Spleen (tissue), 11 donors: ENCODE results near the gene TSNAXIP1. TPM values are rescaled to one million over a fixed set of nuclear protein-coding genes. Genes with fewer than 3 reads are reported as not detected.

ENCODE experiments used
- DNase-seq: peaks from one replicate; pipeline ENCODE4 v3.0.0-alpha.2; 2020
- H3K27ac ChIP-seq, 8 donors: fragments of 200-600 bp; sonication (generic) in 7 of 8; 1 replicate in 4 of 8; 2 replicates in 4 of 8; pipeline versions ENCODE4 v1.5.0 to v1.8.0; 2016 to 2021; ENCODE audit warnings: inconsistent platforms in 4 of 8, mild to moderate bottlenecking in 4 of 8, moderate library complexity in 1 of 8
- H3K27me3 ChIP-seq, 7 donors: fragments of 200-600 bp; sonication (generic) in 6 of 7; replicated peaks in 1 of 7; 1 replicate in 4 of 7; 2 replicates in 3 of 7; pipeline versions ENCODE4 v1.5.0 to v1.8.0; 2016 to 2021; ENCODE audit warnings: inconsistent platforms in 3 of 7, mild to moderate bottlenecking in 1 of 7
- H3K36me3 ChIP-seq, 6 donors: fragments of 200-600 bp; sonication (generic) in 5 of 6; 1 replicate in 4 of 6; 2 replicates in 2 of 6; pipeline versions ENCODE4 v1.5.0 to v1.8.0; 2016 to 2021; ENCODE audit warnings: inconsistent platforms in 2 of 6
- H3K4me1 ChIP-seq, 6 donors: fragments of 200-600 bp; sonication (generic) in 5 of 6; 1 replicate in 3 of 6; 2 replicates in 3 of 6; pipeline versions ENCODE4 v1.5.0 to v1.8.0; 2016 to 2021; ENCODE audit warnings: inconsistent platforms in 3 of 6
- H3K4me3 ChIP-seq, 8 donors: fragments of 200-600 bp; sonication (generic) in 7 of 8; 1 replicate in 4 of 8; 2 replicates in 4 of 8; pipeline versions ENCODE4 v1.5.0 to v1.8.0; 2016 to 2021; ENCODE audit warnings: inconsistent platforms in 4 of 8, mild to moderate bottlenecking in 4 of 8, moderate library complexity in 2 of 8
- H3K9me3 ChIP-seq, 8 donors: fragments of 200-600 bp; sonication (generic) in 7 of 8; 1 replicate in 4 of 8; 2 replicates in 4 of 8; pipeline versions ENCODE4 v1.5.0 to v1.8.0; 2016 to 2021; ENCODE audit warnings: inconsistent platforms in 4 of 8
- POLR2A ChIP-seq, 3 donors: fragments of 450-650 bp; IDR thresholded peaks; one replicate each; pipeline ENCODE4 v1.5.1; 2017; ENCODE audit warnings: antibody characterized with exemption in 3 of 3, mild to moderate bottlenecking in 1 of 3
- POLR2AphosphoS5 ChIP-seq, 3 donors: sonication (generic); formaldehyde crosslinking; IDR thresholded peaks; one replicate each; pipeline ENCODE4 v1.5.1; 2017; ENCODE audit warnings: antibody characterized with exemption in 3 of 3
- WGBS, 5 donors: extraction: QIAGEN DNeasy Blood & Tissue Kit in 3 of 5; methylation state at CpG; one replicate each; pipeline versions ENCODE4 v1.1.5 to v1.1.7; 2013 to 2018; 5-methylcytosine and 5-hydroxymethylcytosine counted together
- intact Hi-C: fragments of 100-400 bp; cut with DNase I; formaldehyde crosslinking; loops from one replicate; pipeline ENCODE4 v1.15.0; 2023; ENCODE audit warnings: low total_unique reads
- polyA plus RNA-seq, 3 donors: library from polyadenylated mRNA; stranded (reverse); fragments of 200-250 nt; gene quantifications; one replicate each; pipeline ENCODE4 v1.2.1, GENCODE V29; 2013
- total RNA-seq, 7 donors: library from RNA; depleted of rRNA in 3 of 7; stranded (reverse); fragments of >200 nt in 3 of 7; fragmentation: NEBNext Ultra II Directional in 4 of 7; extraction: Animal tissue kit (Norgen Biotek cat#: 25700) in 4 of 7; gene quantifications; one replicate each; pipeline versions ENCODE4 v1.1.0 to v1.2.1, GENCODE V29; 2016 to 2021
- TF ChIP-seq, protein P1 (sequence below), 11 experiments: fragments of 200-600 bp in 7 of 11; fragments of 450-650 bp in 4 of 11; sonication (generic) in 4 of 11; IDR thresholded peaks in 8 of 11; conservative IDR thresholded peaks in 3 of 11; 1 replicate in 7 of 11; 2 replicates in 4 of 11; pipeline versions ENCODE4 v1.4.0 to v1.8.0; 2016 to 2021; ENCODE audit warnings: antibody characterized with exemption in 11 of 11, inconsistent platforms in 4 of 11, mild to moderate bottlenecking in 1 of 11
- donor health status: healthy with polysubstance abuse.
- donor health status: DM: no; HTN: no; CAD: no; lungs with moderate emphysema.
- donor health status: DM: no; HTN: no; CAD: no.
- donor health status: Bipolar disorder and iron deficiency.
- donor health status: healthy.
- donor health status: DM: no; HTN: no; CAD: no.
- donor health status: DM: yes; HTN: yes; CAD: no.

The TSNAXIP1 gene
- total and polyA plus RNA-seq, 10 donors: 0.44 to 2.7 (median 0.86) TPM

GRCh38 chr16:67760206-67760955, 46.3 kb upstream of the TSNAXIP1 start:
- 49 to 67% (median 57%) methylated on average over 7 to 8 of the region's 8 CpGs for WGBS, 5 donors
- Histone ChIP-seq H3K27ac (peak overlapping the region in 2 of 8 donors; percentile 16 to 52), H3K9me3 (no peaks in the 10 kb centered on the region), H3K36me3 (peaks cover 0 to 75% (median 8%) of the 10 kb centered on the region in 6 donors), H3K27me3 (no peaks in the 10 kb centered on the region), H3K4me3 (no peak overlapping the region), H3K4me1 (peaks cover 0 to 26% (median 6%) of the 10 kb centered on the region in 6 donors)
- intact Hi-C loops: no loop called here
- TF ChIP-seq, protein P1, sequence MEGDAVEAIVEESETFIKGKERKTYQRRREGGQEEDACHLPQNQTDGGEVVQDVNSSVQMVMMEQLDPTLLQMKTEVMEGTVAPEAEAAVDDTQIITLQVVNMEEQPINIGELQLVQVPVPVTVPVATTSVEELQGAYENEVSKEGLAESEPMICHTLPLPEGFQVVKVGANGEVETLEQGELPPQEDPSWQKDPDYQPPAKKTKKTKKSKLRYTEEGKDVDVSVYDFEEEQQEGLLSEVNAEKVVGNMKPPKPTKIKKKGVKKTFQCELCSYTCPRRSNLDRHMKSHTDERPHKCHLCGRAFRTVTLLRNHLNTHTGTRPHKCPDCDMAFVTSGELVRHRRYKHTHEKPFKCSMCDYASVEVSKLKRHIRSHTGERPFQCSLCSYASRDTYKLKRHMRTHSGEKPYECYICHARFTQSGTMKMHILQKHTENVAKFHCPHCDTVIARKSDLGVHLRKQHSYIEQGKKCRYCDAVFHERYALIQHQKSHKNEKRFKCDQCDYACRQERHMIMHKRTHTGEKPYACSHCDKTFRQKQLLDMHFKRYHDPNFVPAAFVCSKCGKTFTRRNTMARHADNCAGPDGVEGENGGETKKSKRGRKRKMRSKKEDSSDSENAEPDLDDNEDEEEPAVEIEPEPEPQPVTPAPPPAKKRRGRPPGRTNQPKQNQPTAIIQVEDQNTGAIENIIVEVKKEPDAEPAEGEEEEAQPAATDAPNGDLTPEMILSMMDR (IDR thresholded peaks at IDR 0.05 in 8 of 11, conservative IDR thresholded peaks at IDR 0.05 in 3 of 11): no peak
- no peak for TF ChIP-seq POLR2A (IDR thresholded peaks at IDR 0.05)
- TF ChIP-seq POLR2AphosphoS5 (IDR thresholded peaks at IDR 0.05): no peak
- DNase-seq: no peak

GRCh38 chr16:67760956-67761230, 45.8 kb upstream of the TSNAXIP1 start:
- H3K27me3 ChIP-seq: no peaks in the 10 kb centered on the region
- H3K27ac ChIP-seq: peak overlapping the region in 2 of 8 donors; percentile 16 to 52
- 72 to 94% (median 84%) methylated on average over 4 of the region's 4 CpGs for WGBS, 5 donors
- intact Hi-C loops: no loop called here
- peaks cover 0 to 80% (median 8%) of the 10 kb centered on the region in 6 donors for H3K36me3 ChIP-seq
- no peaks in the 10 kb centered on the region for H3K9me3 ChIP-seq
- TF ChIP-seq POLR2AphosphoS5 (IDR thresholded peaks at IDR 0.05) (no peak), POLR2A (IDR thresholded peaks at IDR 0.05) (no peak)
- TF ChIP-seq, protein P1 (IDR thresholded peaks at IDR 0.05 in 8 of 11, conservative IDR thresholded peaks at IDR 0.05 in 3 of 11): no peak
- H3K4me1 ChIP-seq: peaks cover 0 to 24% (median 6%) of the 10 kb centered on the region in 6 donors
- no peak for DNase-seq
- H3K4me3 ChIP-seq: no peak overlapping the region

GRCh38 chr16:67761924-67762323, 44.8 kb upstream of the TSNAXIP1 start:
- Histone ChIP-seq H3K27ac (no peak overlapping the region), H3K4me3 (no peak overlapping the region), H3K9me3 (no peaks in the 10 kb centered on the region), H3K36me3 (peaks cover 0 to 80% (median 8%) of the 10 kb centered on the region in 6 donors), H3K4me1 (peaks cover 0 to 21% (median 6%) of the 10 kb centered on the region in 6 donors), H3K27me3 (no peaks in the 10 kb centered on the region)
- no peak for DNase-seq
- no peak for TF ChIP-seq POLR2A (IDR thresholded peaks at IDR 0.05)
- no peak for TF ChIP-seq POLR2AphosphoS5 (IDR thresholded peaks at IDR 0.05)
- TF ChIP-seq, protein P1 (IDR thresholded peaks at IDR 0.05 in 8 of 11, conservative IDR thresholded peaks at IDR 0.05 in 3 of 11): no peak
- 90 to 100% (median 100%) methylated on average over 1 of the region's 1 CpG for WGBS, 5 donors
- intact Hi-C loops: no loop called here

DNA sequence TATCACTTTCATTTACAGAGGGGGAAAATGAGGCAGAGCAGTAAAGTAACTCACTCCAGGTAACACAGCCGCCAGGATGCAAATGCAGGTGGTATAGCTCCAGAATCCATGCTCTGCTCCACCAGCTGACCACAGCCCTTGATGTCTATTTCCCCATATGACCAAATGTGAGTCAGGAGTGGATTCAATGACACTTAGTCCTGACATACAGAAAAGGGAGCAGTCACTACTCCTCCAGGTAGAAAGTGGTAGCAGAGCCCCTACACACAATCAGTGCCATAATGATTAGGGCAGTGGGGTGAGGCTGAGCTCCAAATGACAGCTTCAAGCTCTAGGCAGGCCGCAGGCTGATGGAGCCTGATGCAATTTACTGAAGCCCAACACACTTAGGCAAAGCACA, 44.3 kb upstream of the TSNAXIP1 start:
- H3K4me3 ChIP-seq: no peak overlapping the region
- intact Hi-C loops: no loop called here
- no peak for DNase-seq
- no peaks in the 10 kb centered on the region for H3K9me3 ChIP-seq
- TF ChIP-seq, protein P1 (IDR thresholded peaks at IDR 0.05 in 8 of 11, conservative IDR thresholded peaks at IDR 0.05 in 3 of 11): no peak
- TF ChIP-seq POLR2A (IDR thresholded peaks at IDR 0.05) (no peak), POLR2AphosphoS5 (IDR thresholded peaks at IDR 0.05) (no peak)
- peaks cover 0 to 80% (median 8%) of the 10 kb centered on the region in 6 donors for H3K36me3 ChIP-seq
- 91 to 100% (median 98%) methylated on average over 2 of the region's 2 CpGs for WGBS, 5 donors
- H3K27me3 ChIP-seq: no peaks in the 10 kb centered on the region
- peaks cover 0 to 21% (median 6%) of the 10 kb centered on the region in 6 donors for H3K4me1 ChIP-seq
- H3K27ac ChIP-seq: no peak overlapping the region
